ENCODE measurements around the gene PSME3. TPM values are rescaled to one million over a fixed set of nuclear protein-coding genes. Genes with fewer than 3 reads are reported as not detected.

PSME3 gene
- total RNA-seq, 1 donor from 2014 or later, result 37.9 TPM

Small RNA genes within 50 kb of the gene (small RNA-seq; reads per million reads assigned to genes)
- gene MIR6781 (not detected), gene RNU6-287P (not detected)

Other genes with a start within 250 kb of the PSME3 start
- 59.5 TPM for gene RETREG3, start 224.0 kb upstream of the PSME3 start, total RNA-seq
- 11.4 TPM for gene TUBG1, start 223.7 kb upstream of the PSME3 start, total RNA-seq
- gene TUBG2, start 174.1 kb upstream of the PSME3 start, total RNA-seq, result 8.2 TPM
- 2.0 TPM for gene PLEKHH3, start 156.4 kb upstream of the PSME3 start, total RNA-seq
- 0.41 TPM for gene CCR10, start 151.6 kb upstream of the PSME3 start, total RNA-seq
- 5.3 TPM for gene CNTNAP1, start 150.9 kb upstream of the PSME3 start, total RNA-seq
- gene EZH1, start 88.4 kb upstream of the PSME3 start, total RNA-seq, result 24.9 TPM
- 15.9 TPM for gene RAMP2, start 72.2 kb upstream of the PSME3 start, total RNA-seq
- gene VPS25, start 59.9 kb upstream of the PSME3 start, total RNA-seq, result 26.1 TPM
- gene WNK4, start 52.8 kb upstream of the PSME3 start, total RNA-seq, result 0.41 TPM
- 98.6 TPM for gene COA3, start 34.7 kb upstream of the PSME3 start, total RNA-seq
- 0.82 TPM for gene CNTD1, start 34.5 kb upstream of the PSME3 start, total RNA-seq
- 74.6 TPM for gene BECN1, start 9.1 kb upstream of the PSME3 start, total RNA-seq
- 0.41 TPM for gene AOC2, start 11.2 kb downstream of the PSME3 start, total RNA-seq
- gene AOC3, start 17.8 kb downstream of the PSME3 start, total RNA-seq, result 0.41 TPM
- gene G6PC1, start 67.4 kb downstream of the PSME3 start, total RNA-seq, result not detected
- gene AARSD1, start 131.1 kb downstream of the PSME3 start, total RNA-seq, result 28.5 TPM
- gene PTGES3L, start 146.7 kb downstream of the PSME3 start, total RNA-seq, result 2.9 TPM
- gene RUNDC1, start 147.2 kb downstream of the PSME3 start, total RNA-seq, result 14.3 TPM
- gene RPL27, start 165.0 kb downstream of the PSME3 start, total RNA-seq, result 1,220 TPM
- gene IFI35, start 173.4 kb downstream of the PSME3 start, total RNA-seq, result 1.2 TPM
- 77.9 TPM for gene VAT1, start 189.0 kb downstream of the PSME3 start, total RNA-seq
- 4.5 TPM for gene RND2, start 191.8 kb downstream of the PSME3 start, total RNA-seq

All from frontal cortex (tissue), 1 donor.